Measurements from ENCODE around the gene SLC44A3.

The SLC44A3 gene

GRCh38 chr1:94796266-94796665, 23.9 kb upstream of the SLC44A3 start:
- in situ Hi-C loops (cut with HindIII; ENCODE audit: low pct_ligation_motif_present, low pct_unique_long_range_greater_than_20kb, low sequenced_read_pairs) = loop anchor here (25.0 kb wide), 1 partner anchor 259 kb away; the partner anchor contains the start of gene F3
- no peak for DNase-seq

- no peak for DNase-seq
- in situ Hi-C loops (cut with HindIII; ENCODE audit: low pct_ligation_motif_present, low pct_unique_long_range_greater_than_20kb, low sequenced_read_pairs) = loop anchor here (25.0 kb wide), 1 partner anchor 260 kb away; the partner anchor contains the start of gene F3
Observed at GRCh38 chr1:94797291-94797690, 22.9 kb upstream of the SLC44A3 start.

- in situ Hi-C loops (cut with HindIII; ENCODE audit: low pct_ligation_motif_present, low pct_unique_long_range_greater_than_20kb, low sequenced_read_pairs) = loop anchor here (25.0 kb wide), 1 partner anchor 261 kb away; the partner anchor contains the start of gene F3
- DNase-seq = no peak
Observed at GRCh38 chr1:94798054-94798453, 22.1 kb upstream of the SLC44A3 start.

- no peak for DNase-seq
- in situ Hi-C loops (cut with HindIII; ENCODE audit: low pct_ligation_motif_present, low pct_unique_long_range_greater_than_20kb, low sequenced_read_pairs) = loop anchor here (25.0 kb wide), 1 partner anchor 261 kb away; the partner anchor contains the start of gene F3
Observed at GRCh38 chr1:94798462-94798861, 21.7 kb upstream of the SLC44A3 start.

- in situ Hi-C loops (cut with HindIII; ENCODE audit: low pct_ligation_motif_present, low pct_unique_long_range_greater_than_20kb, low sequenced_read_pairs) = loop anchor here (25.0 kb wide), 1 partner anchor 262 kb away; the partner anchor contains the start of gene F3
Observed at GRCh38 chr1:94799206-94799605, 21.0 kb upstream of the SLC44A3 start.

GRCh38 chr1:94801919-94802546, 18.1 kb upstream of the SLC44A3 start:
- in situ Hi-C loops (cut with HindIII; ENCODE audit: low pct_ligation_motif_present, low pct_unique_long_range_greater_than_20kb, low sequenced_read_pairs) = no loop called here
- peak; percentile 78 for DNase-seq

More at GRCh38 chr1:94799206-94799605, 21.0 kb upstream of the SLC44A3 start:
- DNase-seq = no peak

- DNase-seq = no peak
- in situ Hi-C loops (cut with HindIII; ENCODE audit: low pct_ligation_motif_present, low pct_unique_long_range_greater_than_20kb, low sequenced_read_pairs) = no loop called here
Observed at GRCh38 chr1:94803106-94803505, 17.1 kb upstream of the SLC44A3 start.

GRCh38 chr1:94803517-94804441, 16.4 kb upstream of the SLC44A3 start:
- in situ Hi-C loops (cut with HindIII; ENCODE audit: low pct_ligation_motif_present, low pct_unique_long_range_greater_than_20kb, low sequenced_read_pairs) = no loop called here
- no peak for DNase-seq

- in situ Hi-C loops (cut with HindIII; ENCODE audit: low pct_ligation_motif_present, low pct_unique_long_range_greater_than_20kb, low sequenced_read_pairs) = no loop called here
- DNase-seq = no peak
Observed at GRCh38 chr1:94804442-94804837, 15.7 kb upstream of the SLC44A3 start.

- in situ Hi-C loops (cut with HindIII; ENCODE audit: low pct_ligation_motif_present, low pct_unique_long_range_greater_than_20kb, low sequenced_read_pairs) = no loop called here
- DNase-seq = peak; percentile 55
Observed at GRCh38 chr1:94805912-94806311, 14.2 kb upstream of the SLC44A3 start.

GRCh38 chr1:94806441-94806871, 13.7 kb upstream of the SLC44A3 start:
- no peak for DNase-seq
- in situ Hi-C loops (cut with HindIII; ENCODE audit: low pct_ligation_motif_present, low pct_unique_long_range_greater_than_20kb, low sequenced_read_pairs) = no loop called here

- no peak for DNase-seq
- in situ Hi-C loops (cut with HindIII; ENCODE audit: low pct_ligation_motif_present, low pct_unique_long_range_greater_than_20kb, low sequenced_read_pairs) = no loop called here
Observed at GRCh38 chr1:94807742-94808491, 12.2 kb upstream of the SLC44A3 start.

- in situ Hi-C loops (cut with HindIII; ENCODE audit: low pct_ligation_motif_present, low pct_unique_long_range_greater_than_20kb, low sequenced_read_pairs) = no loop called here
- no peak for DNase-seq
Observed at GRCh38 chr1:94808669-94809068, 11.5 kb upstream of the SLC44A3 start.

GRCh38 chr1:94812985-94813384, 7.2 kb upstream of the SLC44A3 start:
- in situ Hi-C loops (cut with HindIII; ENCODE audit: low pct_ligation_motif_present, low pct_unique_long_range_greater_than_20kb, low sequenced_read_pairs) = no loop called here
- no peak for DNase-seq

- in situ Hi-C loops (cut with HindIII; ENCODE audit: low pct_ligation_motif_present, low pct_unique_long_range_greater_than_20kb, low sequenced_read_pairs) = no loop called here
- no peak for DNase-seq
Observed at GRCh38 chr1:94816030-94816429, 4.1 kb upstream of the SLC44A3 start.

GRCh38 chr1:94817712-94818111, 2.4 kb upstream of the SLC44A3 start:
- in situ Hi-C loops (cut with HindIII; ENCODE audit: low pct_ligation_motif_present, low pct_unique_long_range_greater_than_20kb, low sequenced_read_pairs) = no loop called here
- DNase-seq = no peak

GRCh38 chr1:94819238-94819944, 766 bp upstream of the SLC44A3 start:
- in situ Hi-C loops (cut with HindIII; ENCODE audit: low pct_ligation_motif_present, low pct_unique_long_range_greater_than_20kb, low sequenced_read_pairs) = no loop called here
- DNase-seq = peak; percentile 16

GRCh38 chr1:94820936-94821335, 779 bp downstream of the SLC44A3 start:
- peak; percentile 7 for DNase-seq
- in situ Hi-C loops (cut with HindIII; ENCODE audit: low pct_ligation_motif_present, low pct_unique_long_range_greater_than_20kb, low sequenced_read_pairs) = no loop called here
